ENCODE results near the gene ASB11. TPM values are rescaled to one million over a fixed set of nuclear protein-coding genes. Genes with fewer than 3 reads are reported as not detected.
A peak's percentile ranks its signal among the peaks of the same experiment; 100 is the strongest.

ASB11 gene
- total RNA-seq, 1 experiment from 2014 or later = not detected

GRCh38 chrX:15299941-15300851, 15.2 kb downstream of the ASB11 start:
- H3K36me3 Mint-ChIP-seq (ENCODE audit: insufficient read depth, unreplicated experiment) = no peaks in the 10 kb centered on the region
- H3K36me3 ChIP-seq (ENCODE audit: control insufficient read depth, insufficient read depth, low read length) = no peaks in the 10 kb centered on the region
- POLR2A ChIA-PET = no interaction called here
- no peaks in the 10 kb centered on the region for H3K9me3 Mint-ChIP-seq (ENCODE audit: unreplicated experiment)
- intact Hi-C loops (cut with micrococcal nuclease; ENCODE audit: unreplicated experiment) = loop anchor here (1.0 kb wide), 1 partner anchor 43 kb away; no protein-coding TSS in a partner anchor
- H3K9me3 ChIP-seq = no peaks in the 10 kb centered on the region
- no peak overlapping the region for H3K27ac Mint-ChIP-seq (ENCODE audit: unreplicated experiment)
- no peaks in the 10 kb centered on the region for H3K27me3 Mint-ChIP-seq (ENCODE audit: insufficient read depth, unreplicated experiment)
- peak overlapping the region; percentile 57 for H3K4me3 Mint-ChIP-seq (ENCODE audit: unreplicated experiment)
- TF ChIP-seq CTCF (IDR thresholded peaks at IDR 0.05; ENCODE audit: insufficient read depth in 1 of 2, low read depth in 1 of 2, low read length in 1 of 2, severe bottlenecking in 1 of 2, unreplicated experiment in 1 of 2) = peak; percentile 21 to 30
- H3K4me1 Mint-ChIP-seq (ENCODE audit: low read depth, unreplicated experiment) = peaks cover 5% of the 10 kb centered on the region
- H3K27me3 ChIP-seq (replicated peaks; ENCODE audit: control insufficient read depth, insufficient read depth, low read length) = no peaks in the 10 kb centered on the region
- H3K4me3 ChIP-seq (ENCODE audit: low read depth, low read length) = no peak overlapping the region
- BruUV-seq (replicated peaks) = no TSS peak
- CTCF ChIA-PET = interaction anchor here (0.6 kb wide), 3 partner anchors 9 to 30 kb away, joined by 3 to 5 read pairs (median 3); partner anchors contain the start of gene ASB9
- peak in 1 of 2 experiments; percentile 4 for DNase-seq
- peaks cover 8% of the 10 kb centered on the region; the same call in 1 of the 2 replicates for H3K4me1 ChIP-seq

- no peak overlapping the region for H3K27ac Mint-ChIP-seq (ENCODE audit: unreplicated experiment)
- intact Hi-C loops (cut with micrococcal nuclease; ENCODE audit: unreplicated experiment) = no loop called here
- H3K36me3 ChIP-seq (ENCODE audit: control insufficient read depth, insufficient read depth, low read length) = no peaks in the 10 kb centered on the region
- CTCF ChIA-PET = no interaction called here
- no peaks in the 10 kb centered on the region for H3K36me3 Mint-ChIP-seq (ENCODE audit: insufficient read depth, unreplicated experiment)
- H3K27me3 Mint-ChIP-seq (ENCODE audit: insufficient read depth, unreplicated experiment) = no peaks in the 10 kb centered on the region
- H3K9me3 ChIP-seq = no peaks in the 10 kb centered on the region
- peaks cover 8% of the 10 kb centered on the region; the same call in 1 of the 2 replicates for H3K4me1 ChIP-seq
- TF ChIP-seq CTCF (IDR thresholded peaks at IDR 0.05; ENCODE audit: insufficient read depth in 1 of 2, low read depth in 1 of 2, low read length in 1 of 2, severe bottlenecking in 1 of 2, unreplicated experiment in 1 of 2) = no peak
- H3K27me3 ChIP-seq (replicated peaks; ENCODE audit: control insufficient read depth, insufficient read depth, low read length) = no peaks in the 10 kb centered on the region
- H3K4me1 Mint-ChIP-seq (ENCODE audit: low read depth, unreplicated experiment) = peaks cover 5% of the 10 kb centered on the region
- H3K4me3 Mint-ChIP-seq (ENCODE audit: unreplicated experiment) = no peak overlapping the region
- no peak overlapping the region for H3K4me3 ChIP-seq (ENCODE audit: low read depth, low read length)
- POLR2A ChIA-PET = no interaction called here
- no peaks in the 10 kb centered on the region for H3K9me3 Mint-ChIP-seq (ENCODE audit: unreplicated experiment)
- BruUV-seq (replicated peaks) = no TSS peak
- DNase-seq = no peak
These were observed 16.7 kb downstream of the ASB11 start for GRCh38 chrX:15298780-15299179.

- Mint-ChIP-seq H3K27ac (ENCODE audit: unreplicated experiment) (no peak overlapping the region), H3K36me3 (ENCODE audit: insufficient read depth, unreplicated experiment) (no peaks in the 10 kb centered on the region), H3K27me3 (ENCODE audit: insufficient read depth, unreplicated experiment) (no peaks in the 10 kb centered on the region), H3K4me3 (ENCODE audit: unreplicated experiment) (no peak overlapping the region), H3K9me3 (ENCODE audit: unreplicated experiment) (no peaks in the 10 kb centered on the region), H3K4me1 (ENCODE audit: low read depth, unreplicated experiment) (peaks cover 5% of the 10 kb centered on the region)
- POLR2A ChIA-PET = no interaction called here
- no peaks in the 10 kb centered on the region for H3K27me3 ChIP-seq (replicated peaks; ENCODE audit: control insufficient read depth, insufficient read depth, low read length)
- H3K9me3 ChIP-seq = no peaks in the 10 kb centered on the region
- H3K4me1 ChIP-seq = peaks cover 8% of the 10 kb centered on the region; the same call in 1 of the 2 replicates
- no peaks in the 10 kb centered on the region for H3K36me3 ChIP-seq (ENCODE audit: control insufficient read depth, insufficient read depth, low read length)
- BruUV-seq (replicated peaks) = no TSS peak
- no peak for TF ChIP-seq CTCF (IDR thresholded peaks at IDR 0.05; ENCODE audit: insufficient read depth in 1 of 2, low read depth in 1 of 2, low read length in 1 of 2, severe bottlenecking in 1 of 2, unreplicated experiment in 1 of 2)
- CTCF ChIA-PET = no interaction called here
- intact Hi-C loops (cut with micrococcal nuclease; ENCODE audit: unreplicated experiment) = no loop called here
- no peak overlapping the region for H3K4me3 ChIP-seq (ENCODE audit: low read depth, low read length)
- no peak for DNase-seq
These were observed 17.2 kb downstream of the ASB11 start for GRCh38 chrX:15298201-15298600.
